Panc1 (cell line): ENCODE measurements around the gene PLA2G4F. TPM values are rescaled to one million over a fixed set of nuclear protein-coding genes. Genes with fewer than 3 reads are reported as not detected.

Experiments used
- ATAC-seq: fragments of 200-7000 bp; cut with Tn5 transposase; 2 replicates; pipeline ENCODE4 v1.9.1; 2020; ENCODE audit warnings: mild to moderate bottlenecking, moderate library complexity
- BruUV-seq: library from RNA; stranded (reverse); fragments of 400-500 nt; replicated peaks from 2 replicates; lab custom pipeline; 2021; lab: Mats Ljungman, UMichigan
- CTCF ChIA-PET: fragments of 300-600 bp; sonication (Branson Sonifier 250); formaldehyde crosslinking; loops from one replicate; lab custom pipeline; 2022; ENCODE audit warnings: antibody characterized with exemption; lab: Charles Lee
- POLR2A ChIA-PET: fragments of 300-600 bp; sonication (Branson Sonifier 250); formaldehyde crosslinking; loops from one replicate; lab custom pipeline; 2022; ENCODE audit warnings: antibody characterized with exemption; lab: Charles Lee
- DNase-seq: peaks from one replicate; pipeline ENCODE4 v3.0.0-alpha.2; 2010; ENCODE audit warnings: low read depth, low spot score
- H3K27ac ChIP-seq: 2 replicates; pipeline ENCODE4 v1.5.1; 2011; ENCODE audit warnings: mild to moderate bottlenecking, low read length, inconsistent platforms
- H3K27me3 ChIP-seq: fragments of 200-500 bp; sonication (Bioruptor generic); 2 replicates; pipeline ENCODE4 v1.6.0; 2014; ENCODE audit warnings: low read length, inconsistent platforms; ENCODE audit not compliant: control insufficient read depth, insufficient read depth
- H3K36me3 ChIP-seq: fragments of 200-500 bp; sonication (Bioruptor generic); 2 replicates; pipeline ENCODE4 v1.5.1; 2014; ENCODE audit warnings: inconsistent platforms, mild to moderate bottlenecking, low read length, moderate library complexity; ENCODE audit not compliant: control insufficient read depth, insufficient read depth
- H3K4me1 ChIP-seq: 2 replicates; pipeline ENCODE4 v1.5.1; 2011; ENCODE audit warnings: inconsistent platforms, mild to moderate bottlenecking, low read length, moderate library complexity; ENCODE audit not compliant: control insufficient read depth, insufficient read depth
- H3K4me3 ChIP-seq, 2 experiments: 2 replicates each; pipeline ENCODE4 v1.5.1; 2011 to 2012; ENCODE audit warnings: low read depth in 2 of 2, low read length in 2 of 2, mild to moderate bottlenecking in 2 of 2, inconsistent platforms in 1 of 2, moderate library complexity in 1 of 2
- H3K9me3 ChIP-seq: fragments of 200-500 bp; sonication (Bioruptor generic); 2 replicates; pipeline ENCODE4 v1.5.1; 2014; ENCODE audit warnings: low read depth, mild to moderate bottlenecking, inconsistent platforms, low read length, moderate library complexity; ENCODE audit not compliant: control insufficient read depth, insufficient read depth
- CTCF ChIP-seq: fragments of 450-650 bp; IDR thresholded peaks from 2 replicates; pipeline ENCODE4 v1.5.1; 2017; ENCODE audit warnings: mild to moderate bottlenecking
- POLR2AphosphoS5 ChIP-seq: IDR thresholded peaks from 2 replicates; pipeline ENCODE4 v1.6.1; 2012; ENCODE audit warnings: mild to moderate bottlenecking, low read depth, low read length, moderate library complexity
- REST ChIP-seq, 2 experiments: IDR thresholded peaks; 2 replicates each; pipeline ENCODE4 v1.6.1; 2011 to 2012; ENCODE audit warnings: low read depth in 2 of 2, control low read depth in 1 of 2, low read length in 1 of 2, mild to moderate bottlenecking in 1 of 2, moderate library complexity in 1 of 2; ENCODE audit not compliant: insufficient read depth in 1 of 2
- SIN3A ChIP-seq: IDR thresholded peaks from 2 replicates; pipeline ENCODE4 v1.6.1; 2012; ENCODE audit warnings: low read depth, mild to moderate bottlenecking, low read length, moderate library complexity, borderline replicate concordance; ENCODE audit not compliant: insufficient read depth
- TCF7L2 ChIP-seq: IDR thresholded peaks from 2 replicates; pipeline ENCODE4 v1.6.1; 2011; ENCODE audit warnings: mild to moderate bottlenecking, low read depth, low read length, inconsistent platforms
- in situ Hi-C: cut with HindIII; loops from 2 replicates; pipeline ENCODE4 v1.10.0; 2016; ENCODE audit warnings: low sequenced_read_pairs, low pct_unique_long_range_greater_than_20kb
- intact Hi-C: fragments of 100-400 bp; cut with micrococcal nuclease; formaldehyde crosslinking; loops from one replicate; pipeline ENCODE4 v1.10.0; 2022; ENCODE audit not compliant: unreplicated experiment
- total RNA-seq: library from RNA; stranded (reverse); gene quantifications from one replicate; pipeline ENCODE4 v1.2.1, GENCODE V29; 2021; ENCODE audit not compliant: unreplicated experiment

Gene PLA2G4F
- total RNA-seq, 1 experiment from 2014 or later: not detected

- no peak for DNase-seq
- TF ChIP-seq POLR2AphosphoS5: no peak
- no peak for TF ChIP-seq CTCF
- TF ChIP-seq SIN3A: no peak
- TF ChIP-seq REST (IDR thresholded peaks at IDR 0.05; ENCODE audit: insufficient read depth in 1 of 2, low read depth in 2 of 2, low read length in 1 of 2): no peak
- TF ChIP-seq TCF7L2: no peak
- in situ Hi-C loops: no loop called here
- no peak; the same call in 1 of the 2 replicates for ATAC-seq
- H3K36me3 ChIP-seq: no peaks in the 10 kb centered on the region
- H3K4me1 ChIP-seq: no peaks in the 10 kb centered on the region; the same call in 1 of the 2 replicates
- no peak overlapping the region for H3K4me3 ChIP-seq
- ChIA-PET CTCF (no interaction called here), POLR2A (no interaction called here)
- H3K9me3 ChIP-seq: no peaks in the 10 kb centered on the region
- BruUV-seq: no TSS peak
- intact Hi-C loops: no loop called here
- no peaks in the 10 kb centered on the region for H3K27me3 ChIP-seq
- no peak overlapping the region for H3K27ac ChIP-seq
These were observed 12.4 kb downstream of the PLA2G4F start for GRCh38 chr15:42143866-42144625.

GRCh38 chr15:42143356-42143755 lies 13.1 kb downstream of the PLA2G4F start:
- DNase-seq (no peak), ATAC-seq (no peak)
- Histone ChIP-seq H3K36me3 (no peaks in the 10 kb centered on the region), H3K27me3 (no peaks in the 10 kb centered on the region), H3K4me1 (no peaks in the 10 kb centered on the region; the same call in 1 of the 2 replicates), H3K4me3 (no peak overlapping the region), H3K27ac (no peak overlapping the region), H3K9me3 (no peaks in the 10 kb centered on the region)
- ChIA-PET CTCF (no interaction called here), POLR2A (no interaction called here)
- intact Hi-C loops: no loop called here
- in situ Hi-C loops: no loop called here
- TF ChIP-seq TCF7L2: no peak
- TF ChIP-seq REST (IDR thresholded peaks at IDR 0.05; ENCODE audit: insufficient read depth in 1 of 2, low read depth in 2 of 2, low read length in 1 of 2): no peak
- TF ChIP-seq SIN3A: no peak
- TF ChIP-seq CTCF: no peak
- no peak for TF ChIP-seq POLR2AphosphoS5
- BruUV-seq: no TSS peak
